HCT116 (cell line): ENCODE measurements around the gene TMEM217.

Experiments
- CEBPB ChIP-seq: IDR thresholded peaks from 2 replicates; pipeline ENCODE4 v1.6.1; 2012; ENCODE audit warnings: low read depth
- ZNF274 ChIP-seq: fragments of 200-500 bp; sonication (Bioruptor generic); IDR thresholded peaks from 2 replicates; pipeline ENCODE4 v1.6.1; 2014; ENCODE audit warnings: mild to moderate bottlenecking, low read depth, low read length, inconsistent platforms
- TF ChIP-seq, protein P1 (sequence below), 3 experiments: fragments of 200-600 bp in 1 of 3; sonication (generic) in 1 of 3; IDR thresholded peaks in 2 of 3; conservative IDR thresholded peaks in 1 of 3; 2 replicates each; pipeline ENCODE4 v1.5.1; 2012 to 2017; ENCODE audit warnings: low read depth in 2 of 3, low read length in 2 of 3, antibody characterized with exemption in 1 of 3, borderline replicate concordance in 1 of 3, control low read depth in 1 of 3, mild to moderate bottlenecking in 1 of 3, mixed read lengths in 1 of 3, mixed run types in 1 of 3, moderate library complexity in 1 of 3; ENCODE audit not compliant: insufficient read depth in 1 of 3

DNA sequence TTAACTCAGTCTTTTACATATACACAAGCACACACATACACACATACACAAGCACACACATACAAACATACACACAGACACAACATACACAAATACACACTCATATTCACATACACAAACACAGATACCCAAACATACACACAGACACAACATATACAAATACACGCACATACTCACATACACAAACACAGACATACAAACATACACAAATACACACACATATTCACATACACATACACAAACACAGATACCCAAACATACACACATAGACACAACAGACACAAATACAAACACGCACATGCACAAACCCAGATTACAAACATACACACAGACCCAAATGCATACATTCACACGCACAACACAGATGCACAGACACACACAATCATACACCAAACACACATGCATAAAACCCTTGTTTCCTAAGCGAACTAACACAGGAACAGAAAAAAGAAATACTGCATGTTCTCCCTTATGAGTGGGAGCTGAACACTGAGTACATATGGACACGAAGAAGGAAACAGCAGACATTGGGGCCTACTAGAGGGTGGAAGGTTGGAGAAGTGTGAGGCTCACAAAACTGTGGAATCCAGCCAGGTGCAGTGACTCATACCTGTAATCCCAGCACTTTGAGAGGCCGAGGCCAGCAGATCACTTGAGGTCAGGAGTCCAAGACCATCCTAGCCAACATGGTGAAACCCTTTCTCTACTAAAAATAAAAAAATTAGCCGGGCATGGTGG lies 53.8 kb downstream of the TMEM217 start:
- TF ChIP-seq, protein P1, sequence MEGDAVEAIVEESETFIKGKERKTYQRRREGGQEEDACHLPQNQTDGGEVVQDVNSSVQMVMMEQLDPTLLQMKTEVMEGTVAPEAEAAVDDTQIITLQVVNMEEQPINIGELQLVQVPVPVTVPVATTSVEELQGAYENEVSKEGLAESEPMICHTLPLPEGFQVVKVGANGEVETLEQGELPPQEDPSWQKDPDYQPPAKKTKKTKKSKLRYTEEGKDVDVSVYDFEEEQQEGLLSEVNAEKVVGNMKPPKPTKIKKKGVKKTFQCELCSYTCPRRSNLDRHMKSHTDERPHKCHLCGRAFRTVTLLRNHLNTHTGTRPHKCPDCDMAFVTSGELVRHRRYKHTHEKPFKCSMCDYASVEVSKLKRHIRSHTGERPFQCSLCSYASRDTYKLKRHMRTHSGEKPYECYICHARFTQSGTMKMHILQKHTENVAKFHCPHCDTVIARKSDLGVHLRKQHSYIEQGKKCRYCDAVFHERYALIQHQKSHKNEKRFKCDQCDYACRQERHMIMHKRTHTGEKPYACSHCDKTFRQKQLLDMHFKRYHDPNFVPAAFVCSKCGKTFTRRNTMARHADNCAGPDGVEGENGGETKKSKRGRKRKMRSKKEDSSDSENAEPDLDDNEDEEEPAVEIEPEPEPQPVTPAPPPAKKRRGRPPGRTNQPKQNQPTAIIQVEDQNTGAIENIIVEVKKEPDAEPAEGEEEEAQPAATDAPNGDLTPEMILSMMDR (IDR thresholded peaks at IDR 0.05 in 2 of 3, conservative IDR thresholded peaks at IDR 0.05 in 1 of 3; ENCODE audit: borderline replicate concordance in 1 of 3, insufficient read depth in 1 of 3, low read depth in 2 of 3, low read length in 2 of 3): no peak
- TF ChIP-seq ZNF274 (no peak), CEBPB (no peak)
